Measurements from ENCODE around the gene AMBRA1.
A peak's percentile ranks its signal among the peaks of the same experiment; 100 is the strongest.

AMBRA1 gene

GRCh38 chr11:46366661-46367161 is 227.1 kb downstream of the AMBRA1 start:
- DNase-seq, result no peak

DNA sequence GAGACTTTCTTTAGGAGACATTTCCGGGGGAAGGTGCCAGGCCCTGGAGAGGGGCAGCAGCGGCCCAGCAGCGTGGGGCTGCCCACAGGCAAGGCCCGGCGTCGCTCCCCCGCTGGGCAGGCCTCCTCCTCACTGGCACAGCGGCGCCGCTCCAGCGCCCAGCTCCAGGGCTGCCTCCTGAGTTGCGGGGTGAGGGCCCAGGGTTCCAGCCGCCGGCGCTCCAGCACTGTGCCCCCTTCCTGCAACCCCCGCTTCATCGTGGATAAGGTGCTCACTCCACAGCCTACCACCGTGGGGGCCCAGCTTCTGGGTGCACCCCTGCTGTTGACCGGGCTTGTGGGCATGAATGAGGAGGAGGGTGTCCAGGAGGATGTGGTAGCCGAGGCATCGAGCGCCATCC is 227.6 kb downstream of the AMBRA1 start:
- DNase-seq, result no peak

DNA sequence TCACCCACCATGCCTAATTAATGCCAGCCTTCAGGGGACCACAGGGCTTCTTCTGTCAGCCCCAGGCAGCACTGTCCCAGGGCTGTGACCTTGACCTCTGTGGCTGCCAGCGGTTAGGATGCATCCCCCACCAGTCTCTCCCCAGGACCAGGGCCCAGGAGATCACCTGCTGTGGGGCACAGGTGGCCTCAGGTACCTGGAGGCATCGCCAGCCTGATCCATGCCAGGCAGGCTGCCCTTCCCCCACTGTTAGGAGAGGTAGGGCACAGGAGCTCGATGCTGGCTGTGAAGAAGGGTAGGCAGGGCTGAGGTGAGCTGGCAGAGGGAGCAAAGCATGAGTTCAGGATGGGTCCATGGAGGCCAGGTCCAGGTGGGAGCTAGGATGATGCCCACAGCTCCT is 229.0 kb downstream of the AMBRA1 start:
- no peak for DNase-seq

DNA sequence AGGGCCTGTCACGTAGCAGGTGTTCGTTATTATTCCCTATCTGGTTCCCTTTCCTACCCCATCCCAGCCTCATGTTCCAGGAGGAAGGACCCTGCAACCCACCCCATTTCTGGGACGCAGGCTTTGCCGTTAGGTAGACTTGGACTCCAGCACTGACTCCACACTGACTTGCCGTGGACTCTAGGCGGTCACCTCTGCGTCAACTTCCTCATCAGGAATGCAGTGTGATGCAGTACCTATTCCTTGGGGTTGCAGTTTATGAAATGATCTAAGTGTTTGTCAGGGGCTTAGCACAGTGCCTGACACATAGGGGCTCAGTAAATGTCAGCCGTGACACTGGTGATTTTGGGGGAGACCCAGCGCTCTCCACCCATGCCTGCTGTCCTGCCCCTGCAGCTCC is 229.8 kb downstream of the AMBRA1 start:
- DNase-seq, result no peak

GRCh38 chr11:46363455-46364005 is 230.3 kb downstream of the AMBRA1 start:
- peak; percentile 58 for DNase-seq

GRCh38 chr11:46363031-46363407 is 230.8 kb downstream of the AMBRA1 start:
- DNase-seq, result peak; percentile 78

DNA sequence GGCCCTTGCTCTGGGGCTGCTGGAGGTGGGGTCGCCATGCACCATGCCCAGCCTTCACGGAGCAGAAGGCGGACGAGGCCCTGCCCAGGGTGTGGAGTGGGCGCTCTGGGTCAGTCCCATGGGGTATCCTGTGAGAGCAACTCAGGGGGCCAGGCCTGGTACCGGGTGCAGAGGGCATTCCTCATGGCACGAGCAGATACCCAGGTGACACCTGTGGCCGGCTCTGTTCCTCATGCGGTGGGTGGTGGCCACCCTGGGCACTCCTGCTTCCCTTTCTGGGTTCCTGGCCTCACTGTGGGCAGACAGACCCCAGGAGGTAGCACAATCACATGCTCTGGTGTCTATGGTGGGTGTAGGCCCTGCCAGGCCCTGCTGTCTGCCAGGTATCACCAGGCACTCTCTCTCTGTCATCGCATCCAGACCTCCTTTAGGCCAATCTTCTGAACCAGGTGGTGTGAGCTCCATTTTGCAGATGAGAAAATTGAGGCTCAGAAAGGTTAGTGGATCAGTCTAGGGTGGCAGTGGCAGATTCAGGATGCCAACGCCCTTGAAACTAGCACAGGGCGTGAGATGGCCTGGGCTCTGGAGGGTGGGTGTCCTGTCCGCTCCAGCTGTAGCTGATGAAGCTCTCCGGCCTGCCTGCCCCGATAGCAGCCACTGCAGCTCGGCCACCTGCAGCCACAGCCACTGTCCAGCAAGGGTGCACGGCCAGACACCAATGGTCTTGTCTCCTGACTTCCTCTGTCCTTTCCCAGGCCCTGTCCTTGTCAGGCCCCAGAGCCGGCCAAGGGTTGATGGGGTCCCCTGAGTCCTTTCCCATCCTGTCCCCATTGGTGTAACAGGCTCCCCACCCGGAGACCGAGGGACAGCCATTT is 231.4 kb downstream of the AMBRA1 start:
- DNase-seq, result no peak

DNA sequence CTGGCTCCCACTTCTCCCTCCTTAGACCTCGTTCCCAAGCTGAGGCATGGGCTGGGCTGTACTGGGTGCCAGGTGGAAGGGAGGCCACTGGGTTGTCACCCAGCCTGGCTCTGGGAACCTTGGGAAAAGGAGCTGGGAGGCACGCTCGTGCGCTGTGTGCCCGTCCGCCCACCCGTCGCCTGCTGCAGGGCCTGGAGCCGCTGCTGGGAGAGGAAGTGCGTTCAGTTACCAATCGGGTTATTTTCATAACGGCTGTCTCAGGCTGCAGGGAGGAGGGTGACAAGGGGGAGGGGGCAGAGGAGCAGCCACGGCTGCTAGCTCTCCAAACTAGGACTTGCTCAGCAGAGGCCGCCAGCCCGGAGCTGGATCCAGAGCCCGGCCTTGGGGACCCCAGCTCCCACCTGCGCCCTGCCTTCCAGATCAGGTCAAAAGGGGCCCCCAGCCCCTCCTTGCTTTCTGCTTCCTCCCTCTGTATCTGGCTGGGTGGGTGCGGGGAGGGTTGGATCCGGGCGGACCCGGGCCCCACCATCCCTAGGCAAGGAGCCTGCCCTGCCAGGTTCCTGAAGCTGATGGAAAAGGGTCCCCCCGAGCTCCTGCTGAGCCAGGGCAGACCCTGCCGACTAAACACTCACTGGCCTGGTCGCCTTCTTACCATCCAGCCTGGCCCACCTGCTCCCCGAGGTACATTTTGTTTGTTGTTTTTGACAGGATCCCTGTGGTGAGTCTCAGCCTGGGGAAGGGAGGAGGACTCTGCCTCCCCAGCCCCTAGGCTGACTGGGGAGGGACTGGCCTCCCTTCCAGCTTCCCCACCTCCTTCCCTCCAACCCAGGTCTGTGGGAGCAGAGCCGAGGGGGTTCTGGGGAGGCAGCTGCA is 232.3 kb downstream of the AMBRA1 start:
- DNase-seq, result peak; percentile 87

GRCh38 chr11:46360878-46361277 is 232.9 kb downstream of the AMBRA1 start:
- DNase-seq, result no peak

DNA sequence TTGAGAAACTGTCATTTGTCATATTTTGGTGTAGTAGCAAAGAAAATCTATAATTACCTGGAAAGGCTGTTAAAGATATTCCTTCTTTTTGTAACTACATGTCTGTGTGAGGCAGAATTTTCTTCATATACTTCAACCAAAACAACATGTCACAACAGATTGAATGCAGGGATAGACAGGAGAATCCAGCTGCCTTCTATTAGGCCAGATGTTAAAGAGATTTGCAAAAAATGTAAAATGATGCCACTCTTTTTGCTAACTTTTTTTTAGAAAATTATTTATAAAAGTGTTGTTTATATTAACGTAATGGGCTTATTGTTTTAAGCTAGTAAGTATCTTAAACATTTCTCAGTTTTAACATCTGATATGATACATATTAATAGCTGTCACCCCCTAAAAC is 233.9 kb downstream of the AMBRA1 start:
- no peak for DNase-seq

GRCh38 chr11:46357483-46357936 is 236.3 kb downstream of the AMBRA1 start:
- DNase-seq, result no peak

- peak; percentile 39 for DNase-seq
Measured at GRCh38 chr11:46356924-46357482, 236.8 kb downstream of the AMBRA1 start.

- no peak for DNase-seq
Measured at GRCh38 chr11:46353698-46354097, 240.1 kb downstream of the AMBRA1 start.

DNA sequence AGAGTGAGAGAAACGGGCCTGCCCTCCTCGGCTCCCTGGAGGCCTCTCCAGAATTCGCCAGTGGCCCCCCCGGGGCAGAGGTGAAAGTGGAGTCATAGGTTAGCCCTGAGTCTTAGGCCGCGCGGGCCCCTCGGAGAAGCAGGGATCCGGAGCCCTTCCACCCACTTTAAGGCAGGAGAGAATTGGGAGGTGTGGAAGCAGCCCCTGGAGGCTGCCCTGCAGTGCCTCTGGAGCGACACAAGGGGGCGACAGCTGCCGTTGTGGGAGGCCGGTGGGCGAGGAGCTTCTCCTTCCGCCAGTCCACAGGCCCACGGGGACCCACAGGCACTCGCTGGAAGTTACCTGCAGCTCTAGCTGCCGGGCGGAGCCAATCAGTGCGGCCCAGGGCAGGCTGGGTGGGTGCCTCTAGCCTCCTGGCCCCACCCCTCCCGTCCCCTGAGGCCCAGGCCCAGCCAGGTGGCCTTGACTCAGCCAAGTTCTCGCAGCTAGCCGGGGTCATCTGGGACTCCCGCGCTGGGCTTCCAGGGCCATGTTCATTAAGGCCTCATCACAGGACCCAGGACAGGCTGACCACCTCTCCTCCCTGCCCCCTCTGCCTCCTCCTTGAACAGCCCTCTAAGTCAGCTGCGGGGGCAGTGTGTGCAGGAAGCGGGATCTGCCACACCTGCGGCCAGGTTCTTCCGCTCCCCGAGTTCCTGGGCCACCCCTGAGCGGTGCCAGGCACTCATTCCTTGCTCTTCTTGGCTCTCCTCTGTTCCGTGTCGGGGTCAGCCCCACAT is 241.6 kb downstream of the AMBRA1 start:
- DNase-seq, result peak; percentile 36

DNA sequence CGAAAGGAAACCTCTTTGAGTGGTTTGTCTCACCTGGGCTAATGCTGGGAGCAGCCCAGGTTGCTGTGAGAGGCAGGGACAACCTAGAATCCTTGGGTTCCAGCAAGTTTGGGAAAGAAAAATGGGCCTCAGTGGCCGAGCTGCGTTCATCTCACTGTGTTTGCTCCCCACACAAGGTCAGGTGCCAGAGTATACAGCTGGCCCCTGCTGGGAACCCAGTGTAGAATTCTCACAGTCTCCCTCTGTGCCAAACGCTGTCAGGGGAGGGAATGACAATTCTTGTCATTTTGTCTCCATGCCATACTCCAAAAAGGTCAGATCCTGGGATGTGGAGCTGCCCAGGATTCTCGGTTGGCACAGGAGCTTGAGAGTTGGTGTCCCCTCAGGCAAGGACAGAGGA is 242.2 kb downstream of the AMBRA1 start:
- DNase-seq, result no peak

GRCh38 chr11:46351148-46351547 is 242.7 kb downstream of the AMBRA1 start:
- no peak for DNase-seq

- no peak for DNase-seq
Measured at GRCh38 chr11:46350695-46351094, 243.1 kb downstream of the AMBRA1 start.

DNA sequence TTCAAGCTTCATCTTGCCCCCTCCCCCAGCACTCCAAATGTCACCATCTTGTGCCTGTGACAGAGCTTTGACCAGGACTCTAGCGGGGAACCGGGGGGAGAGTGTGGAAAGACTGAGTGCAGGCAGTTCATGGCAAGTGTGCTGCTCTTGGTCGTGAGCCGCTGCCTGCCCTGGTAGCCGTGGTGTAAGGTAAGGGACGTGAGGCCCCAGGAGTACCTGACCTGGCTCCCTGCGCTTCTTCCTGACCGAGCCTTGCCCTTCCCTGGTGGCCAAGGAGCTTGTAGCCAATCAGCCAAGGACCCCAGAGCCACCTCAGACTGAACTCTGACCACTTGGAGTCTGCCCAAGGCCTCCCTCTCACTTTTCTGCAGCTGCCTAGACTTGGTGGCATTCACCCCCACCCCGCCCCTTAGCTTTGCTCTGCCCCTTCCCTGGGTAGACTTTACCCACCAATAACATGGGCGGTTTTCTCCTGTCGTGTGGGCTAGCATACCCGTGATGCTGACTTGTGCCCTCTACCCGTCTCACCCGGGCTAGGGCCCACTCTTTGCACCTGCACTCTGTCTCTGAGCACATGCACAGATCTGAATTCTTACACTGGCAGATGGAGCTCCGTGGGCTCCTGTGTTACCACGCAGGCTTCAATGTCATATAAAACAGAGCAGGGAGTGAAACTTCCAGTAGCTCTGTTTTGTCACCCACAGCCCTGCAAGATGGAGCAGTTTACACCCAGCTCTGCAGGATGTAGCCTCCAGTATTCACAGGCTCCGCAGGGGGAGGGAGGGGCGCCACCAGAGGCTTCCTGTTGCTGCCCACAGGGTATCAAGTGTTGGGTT is 245.0 kb downstream of the AMBRA1 start:
- DNase-seq, result no peak

GRCh38 chr11:46347637-46348311 is 246.0 kb downstream of the AMBRA1 start:
- no peak for DNase-seq
